ENCODE data around the gene ROR2. TPM values are rescaled to one million over a fixed set of nuclear protein-coding genes. Genes with fewer than 3 reads are reported as not detected.

Gene ROR2
- polyA plus RNA-seq, 1 experiment: 9.7 TPM

GRCh38 chr9:91814753-91815152 is 135.3 kb downstream of the ROR2 start:
- H3K4me3 ChIP-seq (ENCODE audit: low read depth, low read length): no peak overlapping the region
- no peak for TF ChIP-seq CTCF (IDR thresholded peaks at IDR 0.05; ENCODE audit: low read depth, low read length)
- CTCF ChIA-PET: interaction anchor here (0.8 to 2.1 kb wide), 2 partner anchors 136 to 140 kb away, joined by 3 to 6 read pairs; no protein-coding TSS in a partner anchor
- POLR2A ChIA-PET: no interaction called here
- H3K27ac ChIP-seq (ENCODE audit: low read depth, low read length): peak overlapping the region; percentile 24
- no peaks in the 10 kb centered on the region; the same call in 1 of the 2 replicates for H3K9me3 ChIP-seq (ENCODE audit: control insufficient read depth, insufficient read depth, low read length)
- peaks cover 5% of the 10 kb centered on the region for H3K27me3 ChIP-seq (ENCODE audit: control insufficient read depth, insufficient read depth, low read length)
- no peak for DNase-seq (ENCODE audit: low read depth, low spot score)

- DNase-seq (ENCODE audit: low read depth, low spot score): no peak
- TF ChIP-seq CTCF (IDR thresholded peaks at IDR 0.05; ENCODE audit: low read depth, low read length): no peak
- ChIA-PET CTCF (interaction anchor here (2.1 kb wide), 1 partner anchor 136 kb away, joined by 6 read pairs; no protein-coding TSS in a partner anchor), POLR2A (no interaction called here)
- Histone ChIP-seq H3K4me3 (ENCODE audit: low read depth, low read length) (0 out of 2 replicates have a peak overlapping the region, but pooled peaks have one; percentile 17), H3K27ac (ENCODE audit: low read depth, low read length) (peak overlapping the region; percentile 57), H3K27me3 (ENCODE audit: control insufficient read depth, insufficient read depth, low read length) (peaks cover 5% of the 10 kb centered on the region), H3K9me3 (ENCODE audit: control insufficient read depth, insufficient read depth, low read length) (no peaks in the 10 kb centered on the region; the same call in 1 of the 2 replicates)
These were observed 135.8 kb downstream of the ROR2 start for GRCh38 chr9:91814201-91814600.

- ChIA-PET CTCF (interaction anchor here (0.5 to 2.1 kb wide), 3 partner anchors 18 to 137 kb away, joined by 3 to 10 read pairs (median 6); no protein-coding TSS in a partner anchor), POLR2A (interaction anchor here (0.6 to 1.1 kb wide), 2 partner anchors 22 to 222 kb away, joined by 3 to 5 read pairs; no protein-coding TSS in a partner anchor)
- H3K4me3 ChIP-seq (ENCODE audit: low read depth, low read length): no peak overlapping the region
- H3K27me3 ChIP-seq (ENCODE audit: control insufficient read depth, insufficient read depth, low read length): peaks cover 2% of the 10 kb centered on the region
- H3K9me3 ChIP-seq (ENCODE audit: control insufficient read depth, insufficient read depth, low read length): no peaks in the 10 kb centered on the region; the same call in 1 of the 2 replicates
- DNase-seq (ENCODE audit: low read depth, low spot score): no peak
- TF ChIP-seq CTCF (IDR thresholded peaks at IDR 0.05; ENCODE audit: low read depth, low read length): no peak
- peak overlapping the region; percentile 57 for H3K27ac ChIP-seq (ENCODE audit: low read depth, low read length)
These were observed 136.7 kb downstream of the ROR2 start for GRCh38 chr9:91813176-91813795.

- ChIA-PET POLR2A (no interaction called here), CTCF (no interaction called here)
- DNase-seq (ENCODE audit: low read depth, low spot score): no peak
- Histone ChIP-seq H3K27me3 (ENCODE audit: control insufficient read depth, insufficient read depth, low read length) (peaks cover 2% of the 10 kb centered on the region), H3K27ac (ENCODE audit: low read depth, low read length) (no peak overlapping the region), H3K4me3 (ENCODE audit: low read depth, low read length) (no peak overlapping the region), H3K9me3 (ENCODE audit: control insufficient read depth, insufficient read depth, low read length) (no peaks in the 10 kb centered on the region; the same call in 1 of the 2 replicates)
- TF ChIP-seq CTCF (IDR thresholded peaks at IDR 0.05; ENCODE audit: low read depth, low read length): no peak
These were observed 137.8 kb downstream of the ROR2 start for GRCh38 chr9:91812191-91812590.

Data from AG04450 (cell line).